GM18498 (cell line): Measurements from ENCODE around the gene NPFFR2.
A peak's percentile ranks its signal among the peaks of the same experiment; 100 is the strongest.
"Not testable (repeated sequence)": the region's sequence is repeated elsewhere in the genome, so short reads cannot be mapped to it uniquely, and the experiment has no call there.

Experiments
- ATAC-seq: cut with Tn5 transposase; IDR thresholded peaks from one replicate; pipeline ENCODE4 v1.9.1; 2021; ENCODE audit warnings: mild to moderate bottlenecking, moderate library complexity; ENCODE audit not compliant: unreplicated experiment

Gene NPFFR2

GRCh38 chr4:72110886-72111285 lies 79.1 kb downstream of the NPFFR2 start:
- no peak for ATAC-seq

GRCh38 chr4:72111863-72112262 lies 80.1 kb downstream of the NPFFR2 start:
- ATAC-seq: no peak

GRCh38 chr4:72112514-72113156 lies 80.8 kb downstream of the NPFFR2 start:
- ATAC-seq: peak; percentile 91

GRCh38 chr4:72118017-72118416 lies 86.2 kb downstream of the NPFFR2 start:
- peak; percentile 59 for ATAC-seq

- no peak for ATAC-seq
Observed at GRCh38 chr4:72119946-72120345, 88.1 kb downstream of the NPFFR2 start.

DNA sequence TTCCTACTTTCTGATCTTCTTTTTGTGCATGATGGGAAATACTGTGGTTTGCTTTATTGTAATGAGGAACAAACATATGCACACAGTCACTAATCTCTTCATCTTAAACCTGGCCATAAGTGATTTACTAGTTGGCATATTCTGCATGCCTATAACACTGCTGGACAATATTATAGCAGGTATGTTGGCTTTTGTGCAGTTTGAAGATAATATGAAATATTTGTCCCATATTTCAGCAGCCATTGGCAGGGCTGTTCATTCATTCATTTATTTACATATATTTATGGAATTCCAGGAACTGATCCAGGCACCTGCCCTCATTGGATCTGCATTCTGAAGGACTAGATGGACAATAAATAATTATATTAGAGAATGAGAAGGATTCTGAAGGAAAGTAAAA lies 96.9 kb downstream of the NPFFR2 start:
- ATAC-seq: no peak

GRCh38 chr4:72136429-72136828 lies 104.6 kb downstream of the NPFFR2 start:
- no peak for ATAC-seq

- ATAC-seq: not testable (repeated sequence)
Observed at GRCh38 chr4:72139997-72140396, 108.2 kb downstream of the NPFFR2 start.

DNA sequence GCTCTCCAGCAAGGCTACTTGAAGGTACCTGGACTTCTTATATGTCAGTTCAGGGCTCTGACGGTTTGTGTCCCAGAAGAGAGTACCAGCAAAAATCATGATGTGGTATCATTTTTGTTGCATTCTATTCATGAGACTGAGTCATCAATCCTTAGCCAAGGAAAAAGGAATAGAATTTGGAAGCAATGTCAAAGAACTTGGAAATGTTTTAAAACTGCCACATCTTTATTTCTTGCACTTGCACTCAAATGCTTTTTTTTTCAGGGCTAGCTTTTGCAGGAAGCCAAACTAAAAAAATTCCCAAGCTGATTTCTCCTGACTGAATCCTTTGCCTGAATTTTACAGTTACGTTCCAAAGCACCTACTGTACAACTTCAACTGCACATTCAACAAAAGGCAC lies 112.4 kb downstream of the NPFFR2 start:
- ATAC-seq: no peak

DNA sequence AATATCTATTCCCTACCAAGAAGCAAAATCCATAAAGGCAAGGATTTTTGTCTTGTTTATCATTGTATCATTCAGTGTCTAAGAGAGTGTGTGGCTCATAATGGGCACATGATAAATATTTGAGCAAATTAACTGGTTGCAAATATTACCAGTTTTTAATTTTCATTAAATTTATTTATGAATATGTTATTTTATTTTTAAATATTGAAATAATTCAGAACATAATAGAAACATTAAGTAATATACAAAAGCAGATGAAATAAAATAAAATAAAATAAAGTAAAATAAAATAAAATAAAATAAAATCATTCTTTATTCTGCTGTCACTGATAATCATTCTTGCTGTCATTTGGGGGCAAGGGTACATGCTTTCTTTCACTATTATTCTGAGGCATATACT lies 120.9 kb downstream of the NPFFR2 start:
- no peak for ATAC-seq

DNA sequence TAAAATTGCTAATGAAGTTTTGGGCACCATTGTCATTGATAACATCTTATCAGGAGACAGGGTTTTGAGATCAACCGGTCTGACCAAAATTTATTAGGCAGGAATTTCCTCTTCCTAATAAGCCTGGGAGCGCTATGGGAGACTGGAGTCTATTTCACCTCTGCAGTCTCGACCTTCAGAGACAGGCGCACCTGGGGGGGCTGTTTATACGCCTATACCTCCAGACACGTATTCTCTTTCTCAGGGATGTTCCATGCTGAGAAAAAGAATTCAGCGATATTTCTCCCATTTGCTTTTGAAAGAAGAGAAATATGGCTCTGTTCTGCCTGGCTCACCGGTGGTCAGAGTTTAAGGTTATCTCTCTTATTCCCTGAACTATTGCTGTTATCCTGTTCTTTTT lies 121.8 kb downstream of the NPFFR2 start:
- not testable (repeated sequence) for ATAC-seq

- ATAC-seq: not testable (repeated sequence)
Observed at GRCh38 chr4:72169285-72169684, 137.5 kb downstream of the NPFFR2 start.

DNA sequence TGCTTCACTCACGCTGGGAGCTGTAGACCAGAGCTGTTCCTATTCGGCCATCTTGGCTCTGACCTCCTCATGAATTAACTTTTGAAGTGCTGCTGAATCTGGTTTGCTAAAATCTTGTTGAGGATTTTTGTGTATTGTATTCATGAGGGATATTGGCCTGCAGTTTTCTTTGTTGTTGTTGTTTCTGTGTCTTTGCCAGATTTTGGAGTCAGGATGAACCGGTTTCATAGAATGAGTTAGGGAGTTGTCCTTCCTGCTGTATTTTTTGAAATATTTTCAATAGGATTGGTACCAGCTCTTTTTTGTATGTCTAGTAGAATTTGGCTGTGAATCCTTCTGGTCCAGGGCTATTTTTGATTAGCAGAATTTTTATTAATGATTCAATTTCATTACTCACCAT lies 138.1 kb downstream of the NPFFR2 start:
- ATAC-seq: no peak

DNA sequence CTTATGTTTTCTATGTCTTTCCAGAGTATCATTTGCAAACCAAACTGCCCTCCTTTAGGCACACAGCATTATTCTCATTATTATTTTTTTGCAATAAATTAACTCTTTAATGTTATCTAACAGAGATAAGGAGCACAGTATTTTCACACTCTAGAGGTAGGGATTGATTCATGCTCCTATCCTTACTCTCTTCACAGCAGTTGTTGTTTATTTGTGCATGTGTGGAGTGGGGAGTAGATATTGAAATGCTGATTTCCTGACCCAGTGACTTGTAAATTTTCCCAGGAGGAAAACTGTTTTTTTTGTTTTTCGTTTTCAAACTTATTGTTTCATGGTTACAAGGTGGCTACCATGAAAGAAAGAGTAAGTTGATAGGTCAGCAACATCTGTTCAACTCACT lies 140.0 kb downstream of the NPFFR2 start:
- no peak for ATAC-seq

- no peak for ATAC-seq
Observed at GRCh38 chr4:72179342-72179741, 147.5 kb downstream of the NPFFR2 start.

- ATAC-seq: peak; percentile 85
Observed at GRCh38 chr4:72186714-72187113, 154.9 kb downstream of the NPFFR2 start.

DNA sequence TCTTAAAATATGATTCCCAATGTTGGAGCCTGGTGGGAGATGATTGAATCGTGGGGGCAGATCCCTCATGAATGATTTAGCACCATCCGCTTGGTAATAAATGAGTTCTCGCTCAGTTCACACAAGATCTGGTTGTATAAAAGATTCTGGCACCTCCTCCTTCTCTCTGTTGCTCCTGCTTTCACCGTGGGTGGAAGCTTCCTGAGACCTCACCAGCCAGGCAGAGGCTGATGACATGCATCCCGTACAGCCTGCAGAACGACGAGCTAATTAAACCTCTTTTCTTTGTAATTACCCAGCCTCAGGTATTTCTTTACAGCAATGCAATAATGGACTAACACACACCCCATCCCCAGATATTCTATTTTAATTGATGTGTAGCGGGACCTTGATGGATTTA lies 162.2 kb downstream of the NPFFR2 start:
- no peak for ATAC-seq

- ATAC-seq: no peak
Observed at GRCh38 chr4:72194453-72194852, 162.7 kb downstream of the NPFFR2 start.
